Smooth muscle cell (in vitro differentiated cells): Measurements from ENCODE around the gene RELN. TPM values are rescaled to one million over a fixed set of nuclear protein-coding genes. Genes with fewer than 3 reads are reported as not detected.

Experiments
- DNase-seq: peaks from one replicate; lab custom pipeline; 2025; ENCODE audit not compliant: unreplicated experiment; lab: John Stamatoyannopoulos, UW
- H2AFZ ChIP-seq: fragments of 200-600 bp; sonication (generic); 2 replicates; pipeline ENCODE4 v1.6.0; 2016; ENCODE audit warnings: antibody characterized with exemption, low read depth, mild to moderate bottlenecking
- H3F3A ChIP-seq: fragments of 200-600 bp; sonication (generic); 2 replicates; pipeline ENCODE4 v1.6.0; 2017; ENCODE audit warnings: antibody characterized with exemption, low read depth
- H3K27ac ChIP-seq: fragments of 200-600 bp; sonication (generic); 2 replicates; pipeline ENCODE4 v1.5.1; 2016; ENCODE audit warnings: low read depth, mild to moderate bottlenecking
- H3K27me3 ChIP-seq: fragments of 200-600 bp; sonication (generic); 2 replicates; pipeline ENCODE4 v1.6.1; 2016; ENCODE audit warnings: low read depth, mild to moderate bottlenecking
- H3K36me3 ChIP-seq: fragments of 200-600 bp; sonication (generic); 2 replicates; pipeline ENCODE4 v1.5.1; 2016; ENCODE audit warnings: low read depth
- H3K4me1 ChIP-seq: fragments of 200-600 bp; sonication (generic); 2 replicates; pipeline ENCODE4 v1.5.1; 2016; ENCODE audit warnings: low read depth
- H3K4me2 ChIP-seq: fragments of 200-600 bp; sonication (generic); 2 replicates; pipeline ENCODE4 v1.6.0; 2016; ENCODE audit warnings: mild to moderate bottlenecking
- H3K4me3 ChIP-seq: fragments of 200-600 bp; sonication (generic); 2 replicates; pipeline ENCODE4 v1.5.1; 2016; ENCODE audit warnings: mild to moderate bottlenecking
- H3K79me2 ChIP-seq: fragments of 200-600 bp; sonication (generic); 2 replicates; pipeline ENCODE4 v1.6.0; 2016; ENCODE audit warnings: low read depth, mild to moderate bottlenecking
- H3K9ac ChIP-seq: fragments of 200-600 bp; sonication (generic); 2 replicates; pipeline ENCODE4 v1.6.0; 2016; ENCODE audit warnings: low read depth
- H3K9me3 ChIP-seq: fragments of 200-600 bp; sonication (generic); replicated peaks from 2 replicates; pipeline ENCODE4 v1.5.1; 2016; ENCODE audit warnings: low read depth
- H4K20me1 ChIP-seq: fragments of 200-600 bp; sonication (generic); 2 replicates; pipeline ENCODE4 v1.6.0; 2016; ENCODE audit warnings: low read depth
- WGBS: methylation state at CpG from one replicate; pipeline ENCODE4 v1.1.7; 2016; ENCODE audit warnings: low lambda C conversion rate; 5-methylcytosine and 5-hydroxymethylcytosine counted together
- polyA plus RNA-seq: library from polyadenylated mRNA; unstranded; fragments of >200 nt; fragmentation: Nextera tagmentation; extraction: Ambion mirVana; gene quantifications from 2 replicates; pipeline ENCODE4 v1.2.1, GENCODE V29; 2016
- total RNA-seq: library from RNA; depleted of rRNA; stranded (reverse); fragments of >200 nt; gene quantifications from 2 replicates; pipeline ENCODE4 v1.2.3, GENCODE V29; 2014
- TF ChIP-seq, protein P1 (sequence below): fragments of 200-600 bp; sonication (generic); IDR thresholded peaks from 2 replicates; pipeline ENCODE4 v1.5.1; 2017; ENCODE audit warnings: borderline replicate concordance, mild to moderate bottlenecking, antibody characterized with exemption; ENCODE audit not compliant: insufficient read depth, poor library complexity, severe bottlenecking

RELN gene
- total and polyA plus RNA-seq, 2 experiments from 2014 or later = 0.90 TPM; not detected in 1

- 80% methylated on average over 2 of the region's 2 CpGs for whole genome bisulfite sequencing
- Histone ChIP-seq H2AFZ (no peak overlapping the region), H3K9me3 (no peaks in the 10 kb centered on the region), H3K4me3 (no peak overlapping the region), H3K27me3 (no peaks in the 10 kb centered on the region), H3K79me2 (no peaks in the 10 kb centered on the region), H3K36me3 (no peaks in the 10 kb centered on the region), H3K4me2 (no peak overlapping the region), H4K20me1 (no peaks in the 10 kb centered on the region), H3K4me1 (no peaks in the 10 kb centered on the region), H3K27ac (no peak overlapping the region), H3K9ac (no peak overlapping the region), H3F3A (no peaks in the 10 kb centered on the region)
- DNase-seq = no peak
- TF ChIP-seq, protein P1, sequence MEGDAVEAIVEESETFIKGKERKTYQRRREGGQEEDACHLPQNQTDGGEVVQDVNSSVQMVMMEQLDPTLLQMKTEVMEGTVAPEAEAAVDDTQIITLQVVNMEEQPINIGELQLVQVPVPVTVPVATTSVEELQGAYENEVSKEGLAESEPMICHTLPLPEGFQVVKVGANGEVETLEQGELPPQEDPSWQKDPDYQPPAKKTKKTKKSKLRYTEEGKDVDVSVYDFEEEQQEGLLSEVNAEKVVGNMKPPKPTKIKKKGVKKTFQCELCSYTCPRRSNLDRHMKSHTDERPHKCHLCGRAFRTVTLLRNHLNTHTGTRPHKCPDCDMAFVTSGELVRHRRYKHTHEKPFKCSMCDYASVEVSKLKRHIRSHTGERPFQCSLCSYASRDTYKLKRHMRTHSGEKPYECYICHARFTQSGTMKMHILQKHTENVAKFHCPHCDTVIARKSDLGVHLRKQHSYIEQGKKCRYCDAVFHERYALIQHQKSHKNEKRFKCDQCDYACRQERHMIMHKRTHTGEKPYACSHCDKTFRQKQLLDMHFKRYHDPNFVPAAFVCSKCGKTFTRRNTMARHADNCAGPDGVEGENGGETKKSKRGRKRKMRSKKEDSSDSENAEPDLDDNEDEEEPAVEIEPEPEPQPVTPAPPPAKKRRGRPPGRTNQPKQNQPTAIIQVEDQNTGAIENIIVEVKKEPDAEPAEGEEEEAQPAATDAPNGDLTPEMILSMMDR = no peak
Measured at GRCh38 chr7:103668279-103668941, 321.0 kb downstream of the RELN start.

DNA sequence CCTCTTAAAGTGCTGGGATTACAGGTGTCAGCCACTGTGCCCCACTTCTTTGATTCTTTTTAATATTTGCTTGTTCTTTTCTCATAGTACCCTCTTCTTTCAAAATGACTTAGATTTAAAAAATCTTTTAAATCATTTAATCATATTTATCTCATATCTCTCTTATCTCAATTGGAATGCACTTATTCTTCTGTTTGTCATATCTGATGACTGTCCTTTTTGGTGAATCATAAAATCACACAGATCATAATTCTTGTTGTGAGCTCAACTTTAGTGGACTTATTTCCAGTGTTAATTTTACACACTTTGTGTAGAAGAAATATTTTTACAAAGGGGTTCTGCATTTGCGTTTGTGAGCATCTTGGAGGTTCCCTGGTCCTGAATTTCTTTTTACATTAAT is 323.1 kb downstream of the RELN start:
- no peak for DNase-seq
- Histone ChIP-seq H3K36me3 (no peaks in the 10 kb centered on the region), H3K27ac (no peak overlapping the region), H3K9ac (no peak overlapping the region), H3F3A (no peaks in the 10 kb centered on the region), H3K4me1 (no peaks in the 10 kb centered on the region), H3K27me3 (no peaks in the 10 kb centered on the region), H3K4me2 (no peak overlapping the region), H3K9me3 (no peaks in the 10 kb centered on the region), H3K79me2 (no peaks in the 10 kb centered on the region), H3K4me3 (no peak overlapping the region), H2AFZ (no peak overlapping the region), H4K20me1 (no peaks in the 10 kb centered on the region)
- WGBS = 93% methylated on average over 1 of the region's 1 CpG
- TF ChIP-seq, protein P1 = no peak

DNA sequence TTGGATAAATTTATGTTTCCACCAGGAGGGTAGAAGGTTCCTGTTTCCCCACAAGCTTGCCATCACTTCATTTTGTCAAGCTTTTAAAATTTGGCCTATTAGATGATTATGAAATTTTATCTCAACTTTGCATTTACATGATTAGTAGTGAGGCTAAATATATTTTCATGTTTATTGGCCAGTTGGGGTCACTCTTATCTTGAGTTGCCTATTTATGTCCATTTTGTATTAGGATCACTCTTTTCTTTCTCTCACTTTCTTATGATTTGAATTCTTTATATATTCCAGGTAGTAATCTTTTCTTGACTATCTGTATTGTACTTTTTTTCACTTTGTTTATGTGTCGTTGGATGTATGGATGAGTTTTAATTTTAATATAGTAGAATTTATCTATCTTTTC is 324.9 kb downstream of the RELN start:
- H4K20me1 ChIP-seq = no peaks in the 10 kb centered on the region
- H3K9ac ChIP-seq = no peak overlapping the region
- H3K4me2 ChIP-seq = no peak overlapping the region
- TF ChIP-seq, protein P1 = no peak
- H3K9me3 ChIP-seq = no peaks in the 10 kb centered on the region
- no peak overlapping the region for H3K4me3 ChIP-seq
- H3K27ac ChIP-seq = no peak overlapping the region
- H3K36me3 ChIP-seq = no peaks in the 10 kb centered on the region
- no peak for DNase-seq
- H3K4me1 ChIP-seq = no peaks in the 10 kb centered on the region
- H3F3A ChIP-seq = no peaks in the 10 kb centered on the region
- no peaks in the 10 kb centered on the region for H3K79me2 ChIP-seq
- 86% methylated on average over 1 of the region's 1 CpG for WGBS
- H3K27me3 ChIP-seq = no peaks in the 10 kb centered on the region
- no peak overlapping the region for H2AFZ ChIP-seq
